Renal cortical epithelial cell (primary cell): Measurements from ENCODE around the gene IRF3. TPM values are rescaled to one million over a fixed set of nuclear protein-coding genes. Genes with fewer than 3 reads are reported as not detected.
"Not testable (repeated sequence)": the region's sequence is repeated elsewhere in the genome, so short reads cannot be mapped to it uniquely, and the experiment has no call there.

Source experiments
- DNase-seq: peaks from one replicate; pipeline ENCODE4 v3.0.0-alpha.2; 2011; ENCODE audit warnings: low read depth
- total RNA-seq: library from RNA; depleted of rRNA; stranded (reverse); fragments of >200 nt; gene quantifications from 2 replicates; pipeline ENCODE4 v1.2.3, GENCODE V29; 2014

IRF3 gene
- total RNA-seq, 1 donor from 2014 or later: 68.4 TPM

DNA sequence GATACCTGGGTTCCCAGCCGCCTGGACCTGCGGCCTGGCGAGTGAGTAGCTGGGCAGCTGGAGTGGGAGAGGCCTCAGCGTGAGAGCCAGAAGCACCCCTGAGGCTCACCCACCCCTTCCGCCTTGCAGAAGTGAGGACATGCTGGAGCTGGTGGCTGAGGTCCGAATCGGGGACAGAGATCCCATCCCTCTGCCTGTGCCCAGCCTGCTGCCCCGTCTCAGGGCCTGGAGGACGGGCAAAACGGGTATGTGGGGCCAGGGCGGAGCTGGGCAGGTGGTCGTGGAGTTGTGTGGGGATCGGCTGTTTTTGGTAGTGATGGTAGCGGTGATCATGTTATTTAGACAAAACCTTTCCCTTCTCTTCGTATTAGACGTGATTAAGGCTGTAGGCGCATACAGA, 19.1 kb downstream of the IRF3 start:
- no peak for DNase-seq

- no peak for DNase-seq
Observed at GRCh38 chr19:49645995-49646394, 19.7 kb downstream of the IRF3 start.

- no peak for DNase-seq
Observed at GRCh38 chr19:49645592-49645991, 20.1 kb downstream of the IRF3 start.

GRCh38 chr19:49643466-49643865, 22.2 kb downstream of the IRF3 start:
- DNase-seq: no peak

GRCh38 chr19:49642492-49643035, 23.1 kb downstream of the IRF3 start:
- no peak for DNase-seq

- DNase-seq: peak; percentile 98
Observed at GRCh38 chr19:49641688-49642491, 23.8 kb downstream of the IRF3 start, which contains the start of gene SCAF1. Gene SCAF1 (plus strand): TSS chr19:49642209. CDS start chr19:49645027, 2,818 bp downstream.

- peak; percentile 99 for DNase-seq
Observed at GRCh38 chr19:49640113-49640898, 25.4 kb downstream of the IRF3 start, which contains the start of gene RRAS. Gene RRAS (minus strand): TSS chr19:49640143. CDS start chr19:49640098, 45 bp downstream.

- no peak for DNase-seq
Observed at GRCh38 chr19:49639401-49640112, 26.1 kb downstream of the IRF3 start.

DNA sequence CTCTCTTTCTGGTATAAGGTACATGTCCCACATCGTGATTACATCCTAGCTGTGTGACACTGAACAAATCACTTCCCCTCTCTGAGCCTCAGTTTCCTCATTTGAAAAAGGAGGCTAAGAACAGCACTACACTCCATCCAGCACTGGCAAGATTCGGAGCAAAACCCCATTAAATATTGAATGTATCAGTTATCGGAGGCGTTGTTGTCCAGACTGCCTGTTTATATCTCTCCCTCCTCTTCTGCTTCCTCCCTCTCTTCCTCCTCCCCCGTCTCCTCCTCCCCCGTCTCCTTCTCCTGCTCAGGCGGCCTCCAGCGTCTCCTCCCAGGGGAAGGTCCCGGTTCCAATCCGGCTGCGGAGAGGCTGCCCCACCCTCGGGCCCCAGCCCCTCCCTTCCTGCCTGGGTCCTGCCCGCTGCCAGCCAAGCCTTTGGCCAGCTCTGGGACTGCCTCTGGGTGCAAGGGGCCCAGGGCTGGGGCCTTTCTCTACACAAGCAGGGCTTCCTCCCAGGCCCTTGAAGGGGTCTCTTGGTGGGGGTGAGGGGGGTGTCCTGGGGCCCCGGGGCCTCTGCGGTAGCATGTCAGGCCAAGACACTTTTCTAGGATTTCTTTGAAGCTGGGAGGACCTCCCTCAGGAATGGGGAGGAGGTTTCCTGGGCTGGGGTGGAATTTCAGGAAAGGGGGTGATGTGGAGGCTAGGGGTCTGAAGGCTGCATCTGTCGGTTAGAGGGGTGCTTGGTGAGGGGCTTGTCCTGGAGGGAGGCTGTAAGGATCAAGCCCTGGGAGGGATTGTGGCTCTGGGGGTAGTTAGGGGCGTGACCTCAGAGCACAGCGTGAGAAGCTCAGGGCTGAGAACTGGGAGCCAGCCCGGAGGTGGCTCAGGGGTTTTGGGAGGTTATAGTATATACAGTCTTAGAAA, 27.6 kb downstream of the IRF3 start:
- peak; percentile 53 for DNase-seq

DNA sequence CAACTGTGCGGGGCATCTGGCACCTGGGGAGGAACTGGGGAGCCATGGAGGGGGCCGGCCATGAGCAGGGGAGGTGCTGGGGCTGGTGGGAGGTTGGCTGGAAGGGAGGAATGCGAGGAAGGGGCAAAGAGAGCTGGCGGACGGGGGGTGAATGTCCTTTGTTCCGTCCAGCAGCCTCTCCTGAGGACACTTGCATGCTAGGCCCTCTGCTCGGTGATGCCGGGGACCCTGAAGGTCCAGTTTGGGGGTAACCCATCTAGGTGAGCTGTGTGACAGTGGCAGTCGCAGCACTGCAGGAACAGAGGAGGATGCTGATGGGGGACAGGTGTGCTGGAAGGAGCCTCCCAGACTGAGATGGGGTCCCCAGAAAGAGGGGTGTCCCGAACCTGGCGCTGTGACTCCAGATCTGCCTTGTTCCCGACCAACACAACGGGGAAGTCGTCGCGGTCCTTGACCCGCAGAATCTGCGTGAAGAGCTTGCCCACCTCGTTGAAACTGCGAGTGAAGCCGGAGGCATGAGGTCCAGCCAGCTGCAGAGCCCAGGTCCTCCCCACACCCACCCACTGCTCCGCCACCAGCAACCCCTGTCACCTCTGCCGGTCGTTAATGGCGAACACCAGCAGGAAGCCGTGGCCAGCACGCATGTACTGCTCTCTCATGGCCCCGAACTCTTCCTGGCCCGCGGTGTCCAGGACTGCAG, 29.3 kb downstream of the IRF3 start:
- DNase-seq: no peak

DNA sequence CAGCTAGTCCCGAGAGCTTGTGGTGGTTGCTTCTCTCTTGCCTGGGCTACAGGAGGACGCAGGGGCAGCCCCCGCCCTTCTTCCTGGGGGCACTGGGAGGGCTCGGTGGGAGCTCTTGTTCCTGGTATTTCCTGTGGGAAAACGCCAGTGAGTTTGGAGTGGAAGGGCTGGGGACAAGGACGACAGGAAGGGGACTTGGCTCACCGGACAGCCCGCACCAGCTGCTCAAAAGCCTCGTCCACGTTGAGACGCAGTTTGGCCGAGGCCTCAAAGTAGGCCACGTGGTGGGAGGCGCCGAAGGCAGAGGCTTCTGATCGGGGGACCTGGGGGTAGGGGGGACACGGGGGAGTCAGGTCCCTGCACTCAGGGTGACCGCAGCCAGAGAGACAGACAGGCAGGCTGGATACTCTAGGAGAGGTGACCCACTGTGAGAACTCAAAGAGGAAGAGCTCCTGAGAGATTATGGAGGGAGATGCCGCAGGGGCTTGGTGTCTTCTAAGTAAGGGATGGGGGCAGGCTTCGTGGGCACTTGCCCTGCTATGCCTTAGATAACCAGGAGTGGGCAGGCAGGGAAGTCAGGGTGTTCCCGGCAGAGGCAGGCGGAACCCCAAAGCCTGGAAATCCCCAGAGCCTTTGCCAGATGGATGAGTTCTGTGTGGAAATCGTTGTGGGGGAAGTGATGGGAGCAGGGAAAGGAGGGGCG, 30.0 kb downstream of the IRF3 start:
- peak; percentile 13 for DNase-seq

- not testable (repeated sequence) for DNase-seq
Observed at GRCh38 chr19:49633273-49633672, 32.4 kb downstream of the IRF3 start.

GRCh38 chr19:49632576-49632975, 33.1 kb downstream of the IRF3 start:
- DNase-seq: no peak

DNA sequence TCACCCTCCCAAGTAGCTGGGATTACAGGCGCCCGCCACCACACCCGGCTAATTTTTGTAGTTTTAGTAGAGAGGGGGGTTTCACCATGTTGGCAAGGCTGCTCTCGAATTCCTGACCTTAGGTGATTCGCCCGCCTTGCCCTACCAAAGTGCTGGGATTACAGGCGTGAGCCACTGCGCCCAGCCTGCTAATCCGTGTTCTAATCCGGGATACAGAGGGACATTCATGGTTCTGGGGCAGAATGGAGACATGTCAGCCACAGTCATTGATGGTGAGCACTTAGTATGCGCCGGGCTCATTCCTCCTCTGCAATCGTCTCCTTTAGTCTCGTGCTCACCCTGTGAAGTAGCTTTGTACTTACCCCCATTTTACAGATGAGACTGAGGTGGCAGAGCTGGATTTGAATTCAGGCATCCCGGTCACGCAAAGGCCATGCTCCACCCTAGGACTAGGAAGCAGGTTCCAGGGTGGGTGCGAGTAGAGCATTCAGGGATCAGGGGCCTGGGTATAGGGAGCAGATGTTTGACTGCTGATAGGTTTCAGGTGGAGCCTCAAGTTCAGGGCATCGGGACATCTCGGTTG, 34.0 kb downstream of the IRF3 start:
- DNase-seq: no peak

GRCh38 chr19:49631014-49631588, 34.6 kb downstream of the IRF3 start:
- no peak for DNase-seq

DNA sequence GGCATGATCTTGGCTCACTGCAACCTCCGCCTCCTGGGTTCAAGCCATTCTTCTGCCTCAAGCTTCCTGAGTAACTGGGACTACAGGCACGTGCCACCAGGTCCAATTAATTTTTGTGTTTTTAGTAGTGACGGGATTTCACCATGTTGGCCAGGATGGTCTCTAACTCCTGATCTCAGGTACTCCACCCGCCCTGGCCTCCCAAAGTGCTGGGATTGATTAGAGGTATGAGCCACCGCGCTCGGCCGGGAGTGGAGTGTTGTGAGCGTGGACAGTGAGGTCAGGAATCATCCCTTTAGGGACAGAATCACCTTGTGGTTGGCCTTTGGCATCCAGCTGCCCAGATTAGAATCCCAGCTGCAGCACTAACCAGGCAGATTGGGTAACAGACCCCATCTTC, 36.0 kb downstream of the IRF3 start:
- no peak for DNase-seq

GRCh38 chr19:49626226-49626625, 39.4 kb downstream of the IRF3 start:
- DNase-seq: no peak

DNA sequence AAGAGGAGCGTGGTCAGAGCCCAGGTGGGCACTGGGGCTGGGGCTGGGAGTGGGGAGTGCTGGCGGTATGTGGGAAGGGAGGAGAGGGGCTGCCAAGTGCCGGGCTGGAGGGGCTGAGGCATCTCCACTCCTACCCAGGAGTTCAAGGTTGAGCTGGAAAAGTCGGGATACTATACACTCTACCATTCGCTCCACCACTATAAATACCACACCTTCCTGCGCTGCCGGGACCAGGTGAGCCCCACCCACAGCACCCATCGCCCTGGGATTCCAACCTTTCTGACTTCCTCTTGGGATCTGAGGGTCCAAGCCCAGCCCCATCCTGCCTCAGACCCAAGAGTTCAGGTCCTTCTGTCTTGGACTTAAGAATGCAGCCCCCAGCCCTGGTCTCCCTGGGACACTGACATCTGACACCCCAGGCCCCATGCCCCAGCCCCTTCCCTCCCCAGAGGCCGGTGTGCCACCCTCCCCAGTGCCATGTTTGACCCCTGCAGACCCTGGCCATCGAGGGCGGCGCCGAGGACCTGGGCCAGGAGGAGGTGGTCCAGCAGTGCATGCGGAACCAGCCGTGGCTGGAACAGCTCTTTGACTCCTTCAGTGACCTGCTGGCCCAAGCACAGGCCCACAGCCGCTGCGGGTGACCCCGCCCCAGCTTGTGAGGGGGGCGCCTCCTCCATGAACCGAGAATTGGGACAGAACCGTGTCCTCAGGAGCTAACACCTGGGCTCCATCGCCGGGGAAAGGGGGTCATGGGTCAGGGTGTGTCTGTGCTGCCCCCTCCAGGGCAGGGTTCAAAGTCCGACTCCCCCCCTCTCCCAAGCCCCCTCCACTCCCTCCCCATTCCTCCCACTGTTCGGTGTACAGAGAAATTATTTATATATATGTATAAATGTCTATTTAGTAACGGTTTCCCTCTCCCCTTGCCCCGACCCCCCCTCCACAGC, 40.4 kb downstream of the IRF3 start:
- no peak for DNase-seq
